Activated effector memory CD4-positive, alpha-beta T cell treated with Interleukin-2 at 50 U/mL for 16 hours (primary cell): ENCODE results near the gene DIO3.

Experiments used
- DNase-seq: peaks from one replicate; pipeline ENCODE4 v3.0.0-alpha.2; 2020

The DIO3 gene

GRCh38 chr14:101584055-101584859 is 23.0 kb downstream of the DIO3 start:
- no peak for DNase-seq

- no peak for DNase-seq
Observed at GRCh38 chr14:101585211-101585610, 23.9 kb downstream of the DIO3 start.

GRCh38 chr14:101586531-101587430 is 25.5 kb downstream of the DIO3 start:
- no peak for DNase-seq

GRCh38 chr14:101587441-101587911 is 26.2 kb downstream of the DIO3 start:
- DNase-seq: no peak

GRCh38 chr14:101588286-101588975 is 27.1 kb downstream of the DIO3 start:
- no peak for DNase-seq

- DNase-seq: no peak
Observed at GRCh38 chr14:101588990-101589389, 27.7 kb downstream of the DIO3 start.

GRCh38 chr14:101589486-101590015 is 28.3 kb downstream of the DIO3 start:
- no peak for DNase-seq

- DNase-seq: no peak
Observed at GRCh38 chr14:101590062-101590461, 28.8 kb downstream of the DIO3 start.

- no peak for DNase-seq
Observed at GRCh38 chr14:101590616-101591015, 29.3 kb downstream of the DIO3 start.

- DNase-seq: no peak
Observed at GRCh38 chr14:101591121-101591520, 29.8 kb downstream of the DIO3 start.

GRCh38 chr14:101591582-101591981 is 30.3 kb downstream of the DIO3 start:
- DNase-seq: no peak

GRCh38 chr14:101593411-101594238 is 32.3 kb downstream of the DIO3 start:
- no peak for DNase-seq

GRCh38 chr14:101594511-101595148 is 33.3 kb downstream of the DIO3 start:
- no peak for DNase-seq

- no peak for DNase-seq
Observed at GRCh38 chr14:101595349-101595748, 34.1 kb downstream of the DIO3 start.

- peak; percentile 24 for DNase-seq
Observed at GRCh38 chr14:101595887-101596721, 34.8 kb downstream of the DIO3 start.

GRCh38 chr14:101596742-101597141 is 35.4 kb downstream of the DIO3 start:
- no peak for DNase-seq

- DNase-seq: no peak
Observed at GRCh38 chr14:101598159-101598558, 36.9 kb downstream of the DIO3 start.

- no peak for DNase-seq
Observed at GRCh38 chr14:101598571-101599233, 37.4 kb downstream of the DIO3 start.

- no peak for DNase-seq
Observed at GRCh38 chr14:101599234-101599885, 38.1 kb downstream of the DIO3 start.
